Bone marrow (tissue), 2 donors: ENCODE results near the gene RFC3.
"Not testable (repeated sequence)": the region's sequence is repeated elsewhere in the genome, so short reads cannot be mapped to it uniquely, and the experiment has no call there.

Experiments used
- DNase-seq, 2 donors: peaks; one replicate each; lab custom pipeline; 2025; lab: John Stamatoyannopoulos, UW

The RFC3 gene

DNA sequence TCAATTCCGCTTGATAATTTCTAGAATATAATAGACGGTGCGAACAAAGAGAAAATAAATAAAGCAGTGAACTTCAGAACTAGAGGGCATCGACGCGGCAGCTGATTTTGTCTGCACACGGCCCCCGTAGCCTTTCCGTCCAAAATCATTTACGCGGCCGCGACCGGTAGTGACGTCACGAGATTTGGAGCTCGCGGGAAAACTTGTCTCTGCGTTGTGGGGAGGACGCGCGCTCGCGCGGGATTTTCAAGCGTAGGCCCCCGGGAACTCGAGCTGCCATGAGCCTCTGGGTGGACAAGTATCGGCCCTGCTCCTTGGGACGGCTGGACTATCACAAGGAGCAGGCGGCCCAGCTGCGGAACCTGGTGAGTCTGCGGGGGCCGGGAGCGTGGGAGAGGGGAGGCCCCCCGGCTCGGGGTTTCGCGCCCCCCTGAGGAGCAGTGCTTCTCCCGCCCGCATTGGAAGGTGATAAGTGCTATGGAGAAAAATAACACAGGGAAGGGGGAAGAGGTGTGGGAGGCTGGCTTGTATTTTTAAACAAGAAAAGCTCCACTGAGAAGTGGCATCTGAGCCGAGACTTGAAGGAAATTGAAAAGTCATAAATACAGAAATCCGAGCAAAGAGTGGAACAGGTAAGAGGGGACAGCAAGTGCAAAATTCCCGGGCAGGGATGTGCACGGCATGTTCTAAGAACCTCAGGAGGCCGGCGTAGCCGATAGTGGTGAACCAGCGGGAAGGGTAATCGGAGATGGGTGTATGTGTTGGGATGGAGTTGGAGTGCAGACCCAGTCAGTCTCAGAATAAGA lies at the start of gene RFC3:
TSS of gene RFC3 (plus strand) at position 249 of the 806 bp plus-strand sequence. CDS start at position 279, 30 bp downstream.
- DNase-seq: peak; percentile 79 to 92

DNA sequence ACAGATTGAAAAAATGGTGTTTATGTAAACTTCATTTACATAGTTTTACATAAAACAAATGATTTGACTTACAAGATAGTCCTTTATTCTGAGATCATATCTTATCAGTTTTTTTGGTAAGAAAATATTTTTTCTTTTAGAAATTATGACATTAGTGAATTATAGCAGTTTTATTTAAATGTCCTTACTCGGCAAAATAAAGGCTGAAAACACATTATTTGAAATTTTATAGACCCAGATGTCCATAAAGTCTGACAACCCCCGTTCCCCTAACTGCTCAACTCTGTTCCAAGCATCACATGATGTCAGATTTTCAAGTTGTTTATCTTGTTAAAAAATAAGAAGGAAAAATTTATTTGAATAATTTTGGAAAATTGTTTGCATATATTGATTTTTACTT lies 46.7 kb upstream of the RFC3 start:
- DNase-seq: no peak

GRCh38 chr13:33773790-33774462 lies 44.0 kb upstream of the RFC3 start:
- no peak for DNase-seq

- DNase-seq: no peak
Observed at GRCh38 chr13:33775339-33776108, 42.4 kb upstream of the RFC3 start.

- no peak for DNase-seq
Observed at GRCh38 chr13:33776239-33776881, 41.6 kb upstream of the RFC3 start.

DNA sequence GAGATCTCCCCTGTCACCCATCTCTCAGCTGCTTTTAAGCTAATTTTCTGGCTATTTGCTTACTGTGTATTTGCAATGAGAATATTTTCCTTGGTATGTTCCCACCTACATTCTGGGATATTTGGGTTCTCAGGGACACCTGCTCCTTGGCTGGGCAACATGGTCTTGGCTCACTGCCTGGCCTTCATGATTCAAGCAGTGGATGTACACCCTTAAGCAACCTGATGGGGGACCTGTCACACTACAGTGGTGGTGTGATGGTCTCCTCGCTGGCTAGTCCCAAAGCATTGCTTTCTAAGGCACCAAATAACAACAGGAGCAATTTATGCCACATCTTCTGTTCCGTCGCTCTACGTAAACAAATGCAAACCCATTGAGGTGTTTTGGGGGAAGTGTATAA lies 35.3 kb upstream of the RFC3 start:
- no peak for DNase-seq

DNA sequence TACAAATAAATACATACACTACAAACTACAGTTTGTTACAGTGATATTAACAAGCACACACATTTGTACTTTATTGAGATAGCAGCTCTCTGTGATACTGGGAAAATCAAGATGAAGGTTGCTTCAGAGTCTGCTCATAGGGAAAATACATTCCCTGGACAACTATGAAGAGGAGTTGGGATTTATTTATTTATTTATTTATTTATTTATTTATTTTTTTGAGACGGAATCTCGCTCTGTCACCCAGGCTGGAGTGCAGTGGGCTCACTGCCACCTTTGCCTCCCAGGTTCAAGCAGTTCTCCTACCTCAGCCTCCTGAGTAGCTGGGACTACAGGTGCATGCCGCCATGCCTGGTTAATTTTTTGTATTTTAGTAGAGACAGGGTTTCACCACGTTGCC lies 34.7 kb upstream of the RFC3 start:
- DNase-seq: not testable (repeated sequence)

- no peak for DNase-seq
Observed at GRCh38 chr13:33784738-33785137, 33.2 kb upstream of the RFC3 start.

GRCh38 chr13:33785384-33785783 lies 32.6 kb upstream of the RFC3 start:
- DNase-seq: no peak

DNA sequence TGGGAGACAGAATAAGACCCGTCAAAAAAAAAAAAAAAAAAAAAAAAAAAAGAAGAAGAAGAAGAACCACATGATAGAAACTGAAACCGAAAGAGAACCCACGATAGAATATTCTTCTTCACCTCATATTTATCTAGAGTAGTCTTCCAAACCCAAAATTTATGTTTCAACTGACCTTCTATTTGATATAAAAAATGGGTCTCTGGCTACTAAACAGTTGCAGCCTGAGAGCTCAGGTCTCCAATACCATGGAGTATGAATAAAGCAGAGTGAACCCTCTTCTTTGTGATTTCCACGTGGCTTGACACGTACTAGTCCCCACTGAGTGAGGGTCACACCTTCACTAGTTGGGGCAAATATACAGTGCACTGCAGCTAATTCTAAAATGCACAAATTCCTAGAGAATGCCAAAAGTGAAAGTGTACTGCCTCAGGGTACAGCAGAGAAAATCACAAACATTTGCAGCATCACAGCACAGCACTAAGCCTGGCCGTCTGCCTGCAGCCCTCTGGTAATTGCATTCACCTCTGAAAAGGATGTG lies 30.8 kb upstream of the RFC3 start:
- DNase-seq: peak in 1 of 2 donors; percentile 49

DNA sequence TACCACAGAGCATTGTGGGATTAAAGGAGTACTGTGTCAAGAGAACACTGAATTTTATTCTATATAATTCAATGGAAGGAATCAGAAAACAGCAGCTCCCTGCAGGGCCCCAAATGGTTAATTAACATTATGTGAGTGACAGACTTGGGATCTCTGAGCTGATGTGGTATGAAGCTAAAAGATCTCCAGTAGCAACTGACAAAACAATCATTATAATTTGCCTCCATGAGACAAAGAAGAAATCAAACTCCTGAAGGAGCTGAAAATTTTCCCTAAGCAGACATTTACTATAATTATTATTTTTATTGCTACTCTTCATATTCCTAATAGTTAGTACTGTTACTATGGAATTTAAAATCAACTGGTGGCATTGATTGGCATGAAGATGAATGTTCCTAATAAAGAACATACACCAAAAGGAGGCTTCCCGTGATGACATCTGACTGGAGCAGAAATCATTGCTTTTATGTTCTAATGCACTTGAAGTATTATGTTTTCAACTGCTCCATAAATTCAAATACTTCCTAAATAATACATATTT lies 28.8 kb upstream of the RFC3 start:
- DNase-seq: no peak

GRCh38 chr13:33789739-33790138 lies 28.2 kb upstream of the RFC3 start:
- DNase-seq: no peak

DNA sequence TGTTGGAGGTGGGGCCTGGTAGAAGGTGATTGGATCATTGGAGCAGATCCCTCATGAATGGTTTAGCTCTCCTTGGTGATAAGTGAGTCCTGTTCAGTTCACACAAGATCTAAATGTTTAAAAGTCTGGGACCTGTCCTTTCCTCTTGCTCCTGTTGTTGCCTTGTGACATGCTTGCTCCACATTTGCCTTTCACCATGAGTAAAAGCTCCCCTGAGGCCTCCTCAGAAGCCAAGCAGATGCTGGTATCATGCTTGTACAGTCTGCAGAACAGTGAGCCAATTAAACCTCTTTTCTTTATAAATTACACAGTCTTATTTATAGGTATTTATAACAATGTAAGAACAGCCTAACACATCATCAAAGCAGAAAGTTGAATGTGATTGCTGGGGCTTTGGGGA lies 24.2 kb upstream of the RFC3 start:
- DNase-seq: no peak

GRCh38 chr13:33794576-33794975 lies 23.4 kb upstream of the RFC3 start:
- no peak for DNase-seq

DNA sequence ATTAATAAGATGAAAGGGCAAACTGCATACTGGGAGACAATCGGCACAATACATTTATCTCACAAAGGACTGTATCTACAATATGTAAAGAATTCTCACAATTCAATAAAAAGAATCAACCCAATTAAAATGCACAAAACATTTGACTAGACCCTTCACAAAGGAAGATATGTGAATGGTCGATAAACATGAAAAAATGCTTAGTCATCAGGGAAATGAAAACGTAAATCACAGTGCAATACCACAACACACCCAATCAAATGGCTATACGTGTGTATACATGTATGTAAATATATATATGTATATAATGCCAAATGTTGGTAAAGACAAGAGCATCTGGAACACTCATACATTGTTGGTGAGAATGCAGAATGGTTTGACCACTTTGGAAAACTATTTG lies 21.9 kb upstream of the RFC3 start:
- no peak for DNase-seq

- DNase-seq: no peak
Observed at GRCh38 chr13:33797622-33798021, 20.3 kb upstream of the RFC3 start.

DNA sequence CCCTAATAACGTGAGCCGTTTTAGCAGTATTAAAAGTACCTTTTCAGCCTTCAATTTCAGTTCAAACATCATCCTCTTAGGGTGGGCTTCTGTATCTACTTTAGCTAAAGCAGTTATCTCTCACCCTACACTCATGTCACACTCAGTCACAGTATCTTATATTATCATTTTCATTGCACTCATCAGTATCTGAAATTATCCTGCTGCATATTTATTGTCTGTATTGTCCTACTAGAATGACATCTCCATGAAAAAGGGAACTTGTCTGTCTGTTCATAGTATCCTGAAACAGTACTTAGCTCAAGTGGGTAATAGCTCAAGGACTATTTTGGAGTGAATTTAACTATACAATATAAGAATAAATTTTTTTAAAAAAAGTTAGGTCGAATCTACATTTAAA lies 19.9 kb upstream of the RFC3 start:
- no peak for DNase-seq

GRCh38 chr13:33799950-33800592 lies 17.9 kb upstream of the RFC3 start:
- no peak for DNase-seq

GRCh38 chr13:33800646-33801186 lies 17.2 kb upstream of the RFC3 start:
- DNase-seq: no peak

- DNase-seq: no peak
Observed at GRCh38 chr13:33806470-33807248, 11.3 kb upstream of the RFC3 start.
